ENCODE data around the gene TCHP. TPM values are rescaled to one million over a fixed set of nuclear protein-coding genes. Genes with fewer than 3 reads are reported as not detected.

The TCHP gene
- polyA plus RNA-seq, 1 donor from 2014 or later: 12.8 TPM

GRCh38 chr12:109880043-109880931 lies 19.8 kb upstream of the TCHP start, which contains the start of gene GLTP:
TSS of gene GLTP (minus strand) at chr12:109880541. CDS start at chr12:109880374, 167 bp downstream.
- H3K9me2 ChIP-seq (ENCODE audit: insufficient read depth, low read length): no peaks in the 10 kb centered on the region
- peak within 1 kb of the TSS; percentile 82 for H3K4me3 ChIP-seq (ENCODE audit: low read length)
- peaks cover 21% of the 10 kb centered on the region for H3K79me2 ChIP-seq (replicated peaks; ENCODE audit: insufficient read depth, low read length)
- peak within 1 kb of the TSS; percentile 97 for H3K4me2 ChIP-seq (ENCODE audit: low read length)
- no peaks in the 10 kb centered on the region for H3K36me3 ChIP-seq (ENCODE audit: insufficient read depth, low read length)
- no peaks in the 10 kb centered on the region for H3K9me3 ChIP-seq (ENCODE audit: low read length)
- H3K27ac ChIP-seq (ENCODE audit: low read length): peak within 1 kb of the TSS; percentile 34
- no peaks in the 10 kb centered on the region for H3F3A ChIP-seq (ENCODE audit: insufficient read depth, low read length, poor library complexity, severe bottlenecking)
- peak within 1 kb of the TSS; percentile 78 for H2AFZ ChIP-seq (ENCODE audit: low read depth, low read length)
- no peaks in the 10 kb centered on the region for H3K27me3 ChIP-seq (ENCODE audit: insufficient read depth, low read depth, low read length)
- H3K9ac ChIP-seq (ENCODE audit: low read length): peak within 1 kb of the TSS; percentile 83
- no peaks in the 10 kb centered on the region for H4K20me1 ChIP-seq (ENCODE audit: insufficient read depth)
- peak; percentile 75 for TF ChIP-seq MXI1 (conservative IDR thresholded peaks at IDR 0.05; ENCODE audit: poor library complexity, severe bottlenecking)
- no peak for TF ChIP-seq TAF1 (IDR thresholded peaks at IDR 0.05; ENCODE audit: low read depth)
- peak; percentile 86 for TF ChIP-seq SMC3 (conservative IDR thresholded peaks at IDR 0.05; ENCODE audit: poor library complexity)
- TF ChIP-seq RAD21 (conservative IDR thresholded peaks at IDR 0.05): peak; percentile 94
- TF ChIP-seq REST (IDR thresholded peaks at IDR 0.05; ENCODE audit: borderline replicate concordance): no peak
- peak; percentile 27 for TF ChIP-seq POLR2AphosphoS5 (IDR thresholded peaks at IDR 0.05)
- peak; percentile 95 for TF ChIP-seq CTCF (IDR thresholded peaks at IDR 0.05; ENCODE audit: poor library complexity, severe bottlenecking)
- no peak for TF ChIP-seq EZH2 (IDR thresholded peaks at IDR 0.05; ENCODE audit: borderline replicate concordance, insufficient read depth, low read length, poor library complexity, severe bottlenecking)
- peak; percentile 45 for TF ChIP-seq EP300 (conservative IDR thresholded peaks at IDR 0.05; ENCODE audit: poor library complexity, severe bottlenecking)

- H3K4me2 ChIP-seq (ENCODE audit: low read length): peak overlapping the region; percentile 58
- H3K9me3 ChIP-seq (ENCODE audit: low read length): no peaks in the 10 kb centered on the region
- H3K27me3 ChIP-seq (ENCODE audit: insufficient read depth, low read depth, low read length): no peaks in the 10 kb centered on the region
- H3K36me3 ChIP-seq (ENCODE audit: insufficient read depth, low read length): no peaks in the 10 kb centered on the region
- H3K9ac ChIP-seq (ENCODE audit: low read length): peak overlapping the region; percentile 47
- peaks cover 21% of the 10 kb centered on the region for H3K79me2 ChIP-seq (replicated peaks; ENCODE audit: insufficient read depth, low read length)
- no peaks in the 10 kb centered on the region for H3K9me2 ChIP-seq (ENCODE audit: insufficient read depth, low read length)
- no peak overlapping the region for H3K27ac ChIP-seq (ENCODE audit: low read length)
- no peaks in the 10 kb centered on the region for H4K20me1 ChIP-seq (ENCODE audit: insufficient read depth)
- no peak for TF ChIP-seq TAF1 (IDR thresholded peaks at IDR 0.05; ENCODE audit: low read depth)
- no peak for TF ChIP-seq REST (IDR thresholded peaks at IDR 0.05; ENCODE audit: borderline replicate concordance)
- no peak for TF ChIP-seq RAD21 (conservative IDR thresholded peaks at IDR 0.05)
- TF ChIP-seq MXI1 (conservative IDR thresholded peaks at IDR 0.05; ENCODE audit: poor library complexity, severe bottlenecking): no peak
- no peak for TF ChIP-seq SMC3 (conservative IDR thresholded peaks at IDR 0.05; ENCODE audit: poor library complexity)
- TF ChIP-seq EP300 (conservative IDR thresholded peaks at IDR 0.05; ENCODE audit: poor library complexity, severe bottlenecking): no peak
- no peak for TF ChIP-seq EZH2 (IDR thresholded peaks at IDR 0.05; ENCODE audit: borderline replicate concordance, insufficient read depth, low read length, poor library complexity, severe bottlenecking)
- H3K4me3 ChIP-seq (ENCODE audit: low read length): peak overlapping the region; percentile 73
- H3F3A ChIP-seq (ENCODE audit: insufficient read depth, low read length, poor library complexity, severe bottlenecking): no peaks in the 10 kb centered on the region
- peak overlapping the region; percentile 65 for H2AFZ ChIP-seq (ENCODE audit: low read depth, low read length)
Observed at GRCh38 chr12:109880938-109881337, 19.1 kb upstream of the TCHP start.
